HL-60/S4 (cell line): ENCODE measurements around the gene ANK3.

Source experiments
- in situ Hi-C: fragments of 300-500 bp; cut with MboI; formaldehyde crosslinking; loops from 2 replicates; pipeline ENCODE4 v1.14.3; 2022; ENCODE audit warnings: low sequenced_read_pairs

ANK3 gene

GRCh38 chr10:60043561-60044241 is 346.0 kb downstream of the ANK3 start:
- in situ Hi-C loops: no loop called here

DNA sequence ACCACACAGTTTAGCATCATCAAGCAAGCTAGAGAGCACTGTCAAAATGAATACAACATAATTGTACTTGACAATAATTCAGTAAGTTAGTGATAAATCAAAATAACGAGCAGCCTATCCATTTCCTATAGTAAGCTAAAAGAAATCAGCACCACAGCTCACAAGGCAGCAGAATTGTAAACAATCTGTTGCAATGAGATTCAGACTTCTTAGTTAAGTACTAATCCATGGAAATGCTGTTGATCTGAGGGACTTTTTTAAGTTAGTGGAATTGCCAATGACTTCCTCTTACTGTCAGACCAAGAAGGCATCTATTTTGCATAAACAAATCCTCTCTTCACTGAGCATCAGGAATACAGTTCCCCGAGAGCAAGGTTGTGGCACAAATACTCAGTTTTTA is 346.8 kb downstream of the ANK3 start:
- in situ Hi-C loops: no loop called here

DNA sequence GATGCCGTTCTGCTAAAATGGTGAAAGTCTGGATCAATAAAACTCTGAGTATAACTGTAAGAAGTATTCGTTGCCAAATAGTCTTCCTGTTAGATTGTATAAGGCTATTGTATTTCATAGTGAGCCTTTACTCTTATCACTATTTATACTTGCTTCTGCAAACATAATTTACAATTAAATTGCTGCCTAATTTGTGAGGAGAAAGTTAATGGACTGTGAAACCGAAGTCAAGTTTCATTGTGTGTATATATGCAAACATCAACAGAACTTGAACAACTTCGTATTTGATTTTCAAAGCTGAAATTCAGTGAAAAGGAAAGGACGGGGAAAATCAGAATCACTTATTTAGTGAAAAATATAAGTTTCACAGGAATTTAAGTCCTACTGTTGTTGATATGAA is 347.4 kb downstream of the ANK3 start:
- in situ Hi-C loops: no loop called here

- in situ Hi-C loops: no loop called here
Observed at GRCh38 chr10:60041489-60042133, 348.1 kb downstream of the ANK3 start.

GRCh38 chr10:60040014-60040662 is 349.5 kb downstream of the ANK3 start:
- in situ Hi-C loops: no loop called here

GRCh38 chr10:60035984-60036383 is 353.7 kb downstream of the ANK3 start:
- in situ Hi-C loops: loop anchor here (10.0 kb wide), 1 partner anchor 401 kb away; no protein-coding TSS in a partner anchor

DNA sequence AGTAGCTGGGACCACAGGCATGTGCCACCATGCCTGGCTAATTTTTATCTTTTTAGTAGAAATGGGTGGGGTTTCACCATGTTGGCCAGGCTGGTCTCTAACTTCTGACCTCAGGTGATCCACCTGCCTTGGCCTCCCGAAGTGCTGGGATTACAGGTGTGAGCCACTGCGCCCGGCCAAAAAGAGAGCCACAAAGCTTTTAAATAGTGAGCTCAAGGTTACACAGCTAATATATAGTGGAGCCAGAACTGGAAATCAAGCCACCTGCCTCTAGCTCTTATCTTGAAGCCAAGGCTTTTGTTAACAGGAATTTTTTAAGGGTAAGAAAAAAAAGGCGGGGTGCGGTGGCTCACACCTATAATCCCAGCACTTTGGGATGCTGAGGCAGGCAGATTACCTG is 354.3 kb downstream of the ANK3 start:
- in situ Hi-C loops: loop anchor here (10.0 kb wide), 1 partner anchor 401 kb away; no protein-coding TSS in a partner anchor

GRCh38 chr10:60032723-60033122 is 357.0 kb downstream of the ANK3 start:
- in situ Hi-C loops: loop anchor here (10.0 kb wide), 1 partner anchor 398 kb away; no protein-coding TSS in a partner anchor

DNA sequence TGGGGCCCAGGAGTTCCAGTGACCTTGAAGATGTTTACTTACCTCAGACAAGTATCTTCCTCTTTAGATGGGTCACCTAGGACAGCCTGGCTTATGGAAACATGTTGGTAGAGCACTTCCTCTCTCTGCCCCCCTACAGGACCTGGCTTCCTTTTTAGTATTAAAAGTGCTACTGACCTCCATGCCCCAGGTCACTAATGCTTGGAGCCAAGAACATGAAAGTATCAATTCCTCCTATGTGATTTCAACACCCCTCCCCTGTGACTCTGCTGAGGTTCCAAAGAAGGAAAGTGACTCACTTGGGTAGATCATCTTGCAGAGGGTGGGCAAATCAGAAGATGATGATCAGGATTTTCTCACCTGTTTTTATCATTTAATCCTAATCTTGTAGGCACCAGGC is 358.0 kb downstream of the ANK3 start:
- in situ Hi-C loops: loop anchor here (10.0 kb wide), 1 partner anchor 397 kb away; no protein-coding TSS in a partner anchor

- in situ Hi-C loops: loop anchor here (10.0 kb wide), 1 partner anchor 396 kb away; no protein-coding TSS in a partner anchor
Observed at GRCh38 chr10:60031183-60031582, 358.5 kb downstream of the ANK3 start.

GRCh38 chr10:60029475-60029874 is 360.2 kb downstream of the ANK3 start:
- in situ Hi-C loops: no loop called here

- in situ Hi-C loops: no loop called here
Observed at GRCh38 chr10:60028081-60028480, 361.6 kb downstream of the ANK3 start.

- in situ Hi-C loops: no loop called here
Observed at GRCh38 chr10:60025279-60025678, 364.4 kb downstream of the ANK3 start.

DNA sequence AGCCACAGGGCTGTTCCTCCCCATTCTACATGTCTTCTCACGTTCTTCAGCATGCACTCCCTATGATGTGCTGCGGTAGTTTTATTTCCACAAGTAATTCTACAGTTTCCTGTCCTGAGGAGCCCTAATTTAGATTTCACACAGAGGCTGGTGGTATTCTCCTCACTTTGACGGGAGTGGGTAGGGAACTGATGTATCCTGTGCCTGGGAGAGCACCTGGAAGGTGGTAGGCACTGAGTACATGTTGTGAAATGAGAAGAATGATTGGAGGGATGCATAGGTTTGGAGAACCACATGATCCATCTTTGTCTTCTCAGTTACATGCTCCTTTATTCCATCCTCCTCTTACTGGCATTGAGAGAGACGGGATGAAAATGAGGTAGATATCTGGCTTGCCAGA is 365.2 kb downstream of the ANK3 start:
- in situ Hi-C loops: no loop called here

DNA sequence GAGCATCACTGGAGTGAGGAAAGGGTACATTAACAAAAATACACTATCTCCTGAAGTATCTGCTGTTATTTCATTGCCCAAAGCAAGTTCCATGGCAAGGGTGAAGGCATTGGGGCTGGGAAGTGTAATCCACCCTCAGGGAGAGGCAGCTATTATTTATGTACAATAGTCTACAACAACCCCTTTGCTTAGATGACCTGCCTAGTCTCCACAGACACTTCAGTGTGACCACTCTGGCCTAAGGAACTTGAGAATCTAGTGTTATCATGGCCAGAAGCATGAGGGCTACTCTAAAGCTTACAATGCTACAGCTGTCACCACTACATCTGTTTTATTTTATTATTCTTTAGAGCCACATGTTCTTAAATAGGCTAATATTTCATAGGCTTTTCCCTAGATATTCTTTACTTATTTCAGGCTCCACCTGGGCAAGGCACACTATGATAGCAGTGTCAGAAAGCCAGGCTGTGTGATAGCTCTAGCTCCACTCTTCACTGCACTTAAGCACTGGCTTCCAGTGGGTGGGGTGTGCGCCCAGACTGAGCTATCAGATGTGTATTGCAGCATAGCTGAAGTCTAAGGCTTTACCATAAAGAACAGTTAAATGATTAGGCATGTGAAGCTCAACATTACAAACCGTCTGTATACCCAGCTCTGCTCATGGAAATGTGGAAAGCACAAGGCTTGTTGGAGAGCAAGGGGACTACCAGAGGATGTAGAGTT is 366.4 kb downstream of the ANK3 start:
- in situ Hi-C loops: no loop called here

DNA sequence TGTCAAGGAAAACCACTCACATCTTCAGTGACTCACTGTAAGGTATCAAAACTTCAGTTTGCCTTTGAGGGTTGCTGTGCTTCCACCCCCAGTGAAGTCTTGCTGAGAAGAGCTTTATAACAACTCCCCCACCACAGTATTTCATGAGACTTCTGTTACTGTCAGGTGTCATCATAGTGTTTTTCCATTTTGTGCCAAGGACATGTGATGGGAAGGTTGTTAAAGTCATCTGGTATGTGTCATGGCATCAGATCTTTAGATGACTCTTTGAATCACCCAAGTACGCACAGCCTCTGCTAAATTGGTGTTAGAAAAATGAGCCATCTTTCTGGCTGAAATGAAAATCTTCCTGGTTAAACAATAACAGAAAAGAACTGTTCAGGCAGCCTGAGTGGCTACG is 368.3 kb downstream of the ANK3 start:
- in situ Hi-C loops: no loop called here

- in situ Hi-C loops: no loop called here
Observed at GRCh38 chr10:60016794-60017193, 372.9 kb downstream of the ANK3 start.

DNA sequence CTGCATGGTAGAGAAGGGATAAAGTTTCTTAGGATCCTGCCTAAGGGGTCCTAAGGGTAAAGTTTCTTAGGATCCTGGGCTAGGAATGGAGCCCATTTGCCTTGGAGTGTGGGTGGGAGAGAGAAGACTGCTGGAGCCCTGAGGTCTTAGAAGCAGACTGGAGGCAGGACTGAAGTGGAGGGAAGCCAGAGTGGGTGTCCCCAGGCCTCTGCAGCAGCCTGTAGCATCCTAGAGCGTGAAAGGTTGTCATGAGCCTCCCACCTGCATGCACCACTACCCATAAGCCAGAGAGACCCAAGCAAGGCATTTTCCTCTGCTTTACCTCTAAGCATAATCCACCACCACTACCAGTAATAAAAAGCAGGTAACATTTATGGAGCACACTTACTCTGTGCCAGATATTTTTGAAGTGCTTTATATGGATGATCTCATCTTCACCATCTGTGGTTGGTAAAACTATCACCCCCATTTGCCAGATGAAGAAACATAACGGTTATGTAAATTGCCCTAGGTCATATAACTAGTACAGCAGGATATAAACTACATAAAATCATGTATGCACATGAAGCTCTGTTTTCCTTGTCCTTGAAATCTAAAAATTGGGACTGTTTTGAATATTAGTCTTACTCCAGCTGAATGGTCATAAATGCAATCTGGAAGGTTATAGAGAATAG is 379.8 kb downstream of the ANK3 start:
- in situ Hi-C loops: no loop called here

DNA sequence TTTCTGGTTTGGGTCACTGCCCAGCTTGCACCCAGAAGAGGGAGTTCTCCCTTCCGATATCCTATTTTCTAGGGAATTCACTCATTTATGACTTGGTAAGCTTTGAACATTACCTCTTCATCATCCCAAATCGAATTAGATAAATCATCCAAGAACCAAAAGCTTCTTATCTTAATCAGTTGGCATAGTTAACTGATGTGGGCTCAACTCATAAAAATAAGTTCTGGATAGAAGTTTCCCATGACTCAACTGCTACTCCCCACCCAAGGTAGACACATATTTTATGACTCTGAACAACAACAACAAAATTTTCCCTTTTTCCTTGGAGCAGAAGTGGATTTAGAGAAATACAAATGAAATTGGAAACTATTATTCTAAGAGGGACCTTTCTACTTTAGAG is 380.4 kb downstream of the ANK3 start:
- in situ Hi-C loops: no loop called here

- in situ Hi-C loops: no loop called here
Observed at GRCh38 chr10:60008816-60009215, 380.9 kb downstream of the ANK3 start.

- in situ Hi-C loops: no loop called here
Observed at GRCh38 chr10:60006062-60006461, 383.6 kb downstream of the ANK3 start.
